HepG2 (cell line): Measurements from ENCODE around the gene PREP.

ENCODE experiments used
- DMAP1 ChIP-seq: IDR thresholded peaks from 2 replicates; pipeline ENCODE4 v1.6.1; 2016
- PAF1 ChIP-seq: IDR thresholded peaks from 2 replicates; pipeline ENCODE4 v1.6.1; 2016; ENCODE audit warnings: missing genetic modification reagents, missing compliant biosample characterization
- RFX5 ChIP-seq: IDR thresholded peaks from 2 replicates; pipeline ENCODE4 v1.6.1; 2011; ENCODE audit warnings: low read depth, low read length, improper control_type of control experiment
- TP53 ChIP-seq: sonication (generic); formaldehyde crosslinking; conservative IDR thresholded peaks from 2 replicates; pipeline ENCODE4 v1.4.0; 2020; ENCODE audit warnings: missing genetic modification reagents
- ZFP90 ChIP-seq: sonication (generic); formaldehyde crosslinking; IDR thresholded peaks from 2 replicates; pipeline ENCODE4 v1.8.0; 2022; ENCODE audit warnings: missing genetic modification reagents, mild to moderate bottlenecking, inconsistent platforms, borderline replicate concordance
- ZNF12 ChIP-seq: sonication (generic); formaldehyde crosslinking; IDR thresholded peaks from 2 replicates; pipeline ENCODE4 v1.5.0; 2020; ENCODE audit warnings: missing genetic modification reagents
- TF ChIP-seq, protein P1 (sequence below), 2 experiments: sonication (generic) in 1 of 2; formaldehyde crosslinking in 1 of 2; IDR thresholded peaks; 2 replicates each; pipeline versions ENCODE4 v1.4.0 to v1.6.1; 2016 to 2020; ENCODE audit warnings: borderline replicate concordance in 1 of 2, low read depth in 1 of 2, mild to moderate bottlenecking in 1 of 2, missing genetic modification reagents in 1 of 2
- TF ChIP-seq, protein P2 (sequence below): sonication (generic); formaldehyde crosslinking; IDR thresholded peaks from 2 replicates; pipeline ENCODE4 v1.9.0; 2021; ENCODE audit warnings: missing genetic modification reagents, mild to moderate bottlenecking, borderline replicate concordance

DNA sequence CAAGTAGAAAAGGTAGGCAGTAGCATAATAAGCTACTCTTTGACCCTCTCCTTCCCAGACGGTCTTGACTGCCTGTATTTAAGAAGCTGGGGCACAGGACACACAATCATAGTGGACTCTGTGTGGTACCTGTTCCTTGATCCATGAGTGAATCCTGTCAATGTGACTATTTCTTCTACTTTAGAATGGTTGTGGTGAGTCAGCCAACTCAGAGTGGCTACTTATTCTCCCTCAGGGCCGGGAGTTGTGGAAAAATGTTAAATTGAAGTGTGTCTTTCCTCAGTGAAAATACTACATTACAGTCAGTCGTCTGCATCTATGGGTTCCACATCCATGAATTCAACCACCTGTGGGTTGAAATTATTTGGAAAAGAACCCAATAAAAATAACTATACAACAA, 30.8 kb upstream of the PREP start:
- TF ChIP-seq TP53 = no peak
- TF ChIP-seq PAF1 = no peak
- TF ChIP-seq DMAP1 (CRISPR knock-in tag) = no peak
- TF ChIP-seq, protein P1, sequence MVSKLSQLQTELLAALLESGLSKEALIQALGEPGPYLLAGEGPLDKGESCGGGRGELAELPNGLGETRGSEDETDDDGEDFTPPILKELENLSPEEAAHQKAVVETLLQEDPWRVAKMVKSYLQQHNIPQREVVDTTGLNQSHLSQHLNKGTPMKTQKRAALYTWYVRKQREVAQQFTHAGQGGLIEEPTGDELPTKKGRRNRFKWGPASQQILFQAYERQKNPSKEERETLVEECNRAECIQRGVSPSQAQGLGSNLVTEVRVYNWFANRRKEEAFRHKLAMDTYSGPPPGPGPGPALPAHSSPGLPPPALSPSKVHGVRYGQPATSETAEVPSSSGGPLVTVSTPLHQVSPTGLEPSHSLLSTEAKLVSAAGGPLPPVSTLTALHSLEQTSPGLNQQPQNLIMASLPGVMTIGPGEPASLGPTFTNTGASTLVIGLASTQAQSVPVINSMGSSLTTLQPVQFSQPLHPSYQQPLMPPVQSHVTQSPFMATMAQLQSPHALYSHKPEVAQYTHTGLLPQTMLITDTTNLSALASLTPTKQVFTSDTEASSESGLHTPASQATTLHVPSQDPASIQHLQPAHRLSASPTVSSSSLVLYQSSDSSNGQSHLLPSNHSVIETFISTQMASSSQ (IDR thresholded peaks at IDR 0.05; ENCODE audit: low read depth) = no peak
- TF ChIP-seq, protein P1 (CRISPR knock-in tag; IDR thresholded peaks at IDR 0.05; ENCODE audit: borderline replicate concordance) = no peak
- no peak for TF ChIP-seq ZNF12 (CRISPR knock-in tag)
- no peak for TF ChIP-seq RFX5
- TF ChIP-seq, protein P2, sequence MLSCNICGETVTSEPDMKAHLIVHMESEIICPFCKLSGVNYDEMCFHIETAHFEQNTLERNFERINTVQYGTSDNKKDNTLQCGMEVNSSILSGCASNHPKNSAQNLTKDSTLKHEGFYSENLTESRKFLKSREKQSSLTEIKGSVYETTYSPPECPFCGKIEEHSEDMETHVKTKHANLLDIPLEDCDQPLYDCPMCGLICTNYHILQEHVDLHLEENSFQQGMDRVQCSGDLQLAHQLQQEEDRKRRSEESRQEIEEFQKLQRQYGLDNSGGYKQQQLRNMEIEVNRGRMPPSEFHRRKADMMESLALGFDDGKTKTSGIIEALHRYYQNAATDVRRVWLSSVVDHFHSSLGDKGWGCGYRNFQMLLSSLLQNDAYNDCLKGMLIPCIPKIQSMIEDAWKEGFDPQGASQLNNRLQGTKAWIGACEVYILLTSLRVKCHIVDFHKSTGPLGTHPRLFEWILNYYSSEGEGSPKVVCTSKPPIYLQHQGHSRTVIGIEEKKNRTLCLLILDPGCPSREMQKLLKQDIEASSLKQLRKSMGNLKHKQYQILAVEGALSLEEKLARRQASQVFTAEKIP (CRISPR knock-in tag) = no peak
- TF ChIP-seq ZFP90 = no peak
